Measurements from ENCODE around the gene S100A3.

S100A3 gene

DNA sequence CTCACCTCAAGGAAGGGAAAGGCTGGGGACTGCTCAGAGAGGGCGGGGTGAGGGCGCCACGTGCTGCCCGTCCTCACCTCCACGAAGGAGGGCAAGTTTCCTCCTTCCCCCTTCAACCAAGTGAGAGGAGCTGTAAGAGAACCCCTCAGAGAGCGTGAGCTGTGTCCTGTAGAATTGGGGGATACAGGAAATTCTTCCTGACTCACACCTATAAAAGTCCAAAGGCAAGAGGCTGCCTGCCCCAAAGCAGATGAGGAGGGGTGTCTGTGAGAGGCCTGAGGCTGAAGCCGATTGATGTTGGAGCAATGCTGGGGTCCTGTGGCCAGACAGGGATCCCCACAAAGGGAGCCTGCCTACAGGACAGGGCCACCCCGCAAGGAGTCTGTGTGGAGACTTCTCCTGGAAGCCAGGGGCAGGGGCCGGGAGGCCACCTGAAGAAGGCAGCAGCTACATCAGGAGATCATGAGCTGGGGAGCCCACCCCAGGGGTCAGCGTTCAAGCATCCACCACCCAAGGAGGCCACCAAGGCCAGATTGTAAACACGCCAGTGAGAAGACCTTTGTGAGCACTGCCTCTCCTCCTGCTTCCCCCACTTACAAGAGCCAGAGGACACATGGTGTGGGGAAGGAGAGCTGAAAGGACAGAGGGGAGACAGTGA lies 41.0 kb downstream of the S100A3 start:
- DNase-seq = no peak

DNA sequence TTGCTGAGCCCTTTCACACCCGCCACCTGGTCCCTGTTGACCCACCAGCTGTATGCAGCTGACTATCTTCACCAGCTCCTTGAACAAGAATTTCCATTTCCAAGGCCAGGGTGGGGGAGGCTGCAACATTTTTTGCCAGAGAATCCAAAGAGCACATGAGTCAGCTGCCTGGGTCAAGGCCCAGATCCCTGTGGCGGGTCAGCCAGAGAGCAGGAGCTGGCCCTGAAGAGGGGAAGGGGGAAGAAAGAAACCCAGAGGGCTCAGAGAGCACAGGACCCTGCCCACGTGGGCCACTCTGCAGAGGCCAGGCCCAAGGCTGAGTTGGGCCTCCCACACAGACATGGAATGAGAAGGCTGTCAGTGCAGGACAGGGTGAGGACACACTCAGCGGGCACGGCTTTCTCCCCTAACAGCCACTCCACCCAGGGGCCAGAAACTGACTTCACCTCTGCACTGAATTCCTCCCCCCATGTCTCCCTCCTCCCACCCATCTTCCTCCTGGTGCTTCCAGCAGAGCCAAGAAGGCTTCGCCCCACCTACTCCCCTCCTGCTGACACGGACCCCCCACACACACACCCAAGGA lies 42.1 kb downstream of the S100A3 start:
- no peak for DNase-seq

DNA sequence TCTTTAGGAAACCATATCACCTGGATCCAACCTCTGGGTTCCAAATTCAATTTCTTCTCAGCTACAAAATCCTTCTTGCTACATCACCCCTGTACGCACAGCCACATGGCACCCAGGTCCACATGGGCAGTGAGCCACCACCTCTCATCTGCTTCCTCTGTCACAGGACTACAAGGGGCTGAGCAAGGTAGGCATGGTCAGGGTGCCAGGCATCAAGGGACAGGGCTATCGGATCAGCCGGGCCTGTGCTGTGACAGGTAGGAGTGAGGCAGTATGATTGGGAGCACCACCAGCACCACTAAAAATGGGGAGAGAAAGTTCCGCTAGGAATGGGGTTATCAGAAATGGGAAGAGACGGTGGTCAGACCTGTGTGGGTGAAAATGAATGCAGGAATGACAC lies 42.7 kb downstream of the S100A3 start:
- no peak for DNase-seq

DNA sequence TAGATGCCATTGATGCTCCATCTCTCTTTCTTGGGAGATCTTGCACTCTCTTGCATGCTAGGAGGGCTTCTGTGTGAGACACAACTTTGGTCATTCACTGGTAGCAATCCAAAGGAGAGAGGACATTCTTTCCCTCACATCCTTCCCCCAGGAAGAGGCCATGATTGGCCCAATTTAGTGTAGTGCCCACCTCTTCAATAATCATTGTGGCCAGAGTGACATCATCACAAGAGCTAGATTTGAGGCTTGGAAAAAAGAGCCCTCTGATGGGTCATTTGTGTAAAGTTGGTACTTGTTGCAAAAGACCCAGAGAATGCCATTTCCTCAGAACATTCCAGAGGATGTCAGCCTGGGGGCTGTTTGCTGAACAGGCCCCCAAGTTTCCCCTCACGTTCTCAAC lies 43.5 kb downstream of the S100A3 start:
- no peak for DNase-seq

DNA sequence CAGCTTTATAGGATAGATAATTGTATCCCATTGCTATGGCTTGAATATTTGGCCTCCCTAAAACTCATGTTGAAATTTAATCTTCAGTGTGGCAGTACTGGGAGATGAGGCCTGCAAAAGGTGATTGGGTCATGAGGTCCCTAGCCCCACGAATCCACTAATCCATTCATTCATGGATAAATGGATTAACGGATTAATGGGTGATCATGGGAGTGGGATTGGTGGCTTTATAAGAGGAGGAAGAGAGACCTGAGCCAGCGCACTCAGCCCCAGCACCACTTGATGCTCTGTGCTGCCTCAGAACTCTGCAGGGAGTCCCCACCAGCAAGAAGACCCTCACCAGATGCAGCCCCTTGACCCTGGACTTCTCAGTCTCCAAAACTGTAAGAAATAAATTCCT lies 45.3 kb downstream of the S100A3 start:
- no peak for DNase-seq

DNA sequence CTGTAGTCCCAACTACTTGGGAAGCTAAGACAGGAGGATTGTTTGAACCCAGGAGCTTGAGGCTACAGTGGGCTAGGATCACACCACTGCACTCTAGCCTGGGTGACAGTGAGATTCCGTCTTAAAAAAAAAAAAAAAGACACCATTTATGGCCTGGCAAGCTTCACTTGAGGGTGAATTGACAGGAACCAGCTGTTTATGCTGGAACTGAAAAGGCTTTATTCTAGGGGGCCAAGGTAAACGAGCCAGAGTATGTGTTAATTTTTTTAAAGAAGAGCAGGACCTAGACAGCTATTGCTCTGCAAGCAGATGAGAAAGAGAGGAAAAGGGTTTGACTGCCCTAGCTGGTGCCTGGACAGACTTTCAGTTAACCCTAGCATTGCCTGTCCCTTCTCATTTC lies 50.3 kb downstream of the S100A3 start:
- no peak for DNase-seq

Data from NCI-H1092 (cell line).